ENCODE data around the gene ITPKB.
"Not testable (repeated sequence)": the region's sequence is repeated elsewhere in the genome, so short reads cannot be mapped to it uniquely, and the experiment has no call there.

Gene ITPKB

GRCh38 chr1:226730071-226730470, 9.0 kb downstream of the ITPKB start:
- no peak for DNase-seq

GRCh38 chr1:226728448-226728847, 10.6 kb downstream of the ITPKB start:
- DNase-seq: no peak

GRCh38 chr1:226725897-226726267, 13.2 kb downstream of the ITPKB start:
- no peak for DNase-seq

DNA sequence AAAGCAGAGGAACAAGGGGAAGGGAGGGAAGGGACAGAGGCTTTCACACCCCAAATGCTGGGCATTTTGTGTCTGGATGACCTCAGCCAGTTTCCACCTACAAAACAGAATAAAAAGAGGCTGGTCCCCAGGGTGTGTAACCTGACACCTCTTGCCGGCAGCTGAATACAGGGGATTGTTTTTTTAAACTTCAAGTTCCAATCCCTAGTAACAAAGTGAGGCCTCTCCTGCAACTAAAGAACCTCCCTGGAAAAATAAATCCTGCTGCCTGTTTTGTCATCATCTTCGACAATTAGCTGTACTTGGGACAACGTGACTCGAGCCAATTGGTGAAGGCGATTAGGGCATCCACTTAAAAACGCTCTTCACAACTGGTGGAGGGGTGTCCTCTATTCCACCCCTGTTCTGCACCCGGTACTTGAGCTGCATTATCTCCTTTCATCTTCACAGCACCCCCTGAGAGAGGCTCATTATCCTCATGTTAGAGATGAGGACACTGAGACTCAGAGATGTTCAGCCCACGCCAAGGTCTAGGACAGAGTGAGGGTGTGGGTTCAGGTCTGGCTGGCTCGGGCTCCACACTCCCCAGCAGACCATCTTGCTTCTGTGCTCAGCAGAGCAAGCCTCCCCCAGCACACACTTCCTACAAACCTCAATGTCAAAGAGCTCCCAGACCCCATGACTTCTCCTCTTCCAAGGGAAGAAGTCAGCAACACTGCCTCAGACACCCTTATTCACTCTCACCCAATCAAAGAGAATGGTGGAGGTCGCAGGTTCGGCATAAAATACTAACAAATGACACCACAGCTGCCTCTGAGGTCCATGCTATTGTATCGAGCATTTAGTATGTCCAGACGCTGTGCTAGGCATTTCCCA, 15.2 kb downstream of the ITPKB start:
- DNase-seq: no peak

DNA sequence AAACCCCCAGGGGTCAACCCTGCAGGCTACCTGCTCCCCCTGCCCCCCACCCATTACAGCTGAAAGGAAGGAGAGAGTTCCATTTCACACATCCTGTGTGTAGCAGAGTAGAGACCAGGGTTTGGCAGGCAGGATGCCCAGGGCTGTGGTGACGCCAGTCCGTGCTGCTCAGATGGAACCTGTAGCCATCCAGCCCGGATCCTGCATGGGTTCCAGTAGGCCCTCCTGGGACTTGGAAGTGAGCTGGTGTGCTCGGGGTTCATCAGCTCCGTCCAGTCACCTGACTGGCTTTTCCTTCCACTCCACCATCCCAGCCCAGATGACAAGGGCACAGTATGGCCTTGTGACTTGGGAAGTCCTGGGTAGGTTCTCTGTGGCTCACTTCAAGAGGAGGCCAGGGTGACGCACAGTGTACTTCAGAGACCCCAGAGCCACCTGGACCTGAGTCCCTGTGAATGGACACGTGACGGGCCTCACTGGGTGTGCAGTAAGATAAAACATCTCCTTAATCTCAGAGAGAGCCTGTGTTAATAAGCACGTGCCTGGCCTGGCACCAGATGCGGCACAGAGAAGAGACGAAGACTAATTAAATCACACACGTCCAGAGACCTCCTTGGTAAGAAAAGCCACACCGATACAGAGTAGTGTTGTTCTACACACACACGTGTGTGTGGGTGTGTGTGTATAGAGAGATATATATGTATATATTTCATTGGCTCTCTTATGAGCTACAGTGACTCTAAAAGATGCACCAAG, 16.0 kb downstream of the ITPKB start:
- DNase-seq: no peak

DNA sequence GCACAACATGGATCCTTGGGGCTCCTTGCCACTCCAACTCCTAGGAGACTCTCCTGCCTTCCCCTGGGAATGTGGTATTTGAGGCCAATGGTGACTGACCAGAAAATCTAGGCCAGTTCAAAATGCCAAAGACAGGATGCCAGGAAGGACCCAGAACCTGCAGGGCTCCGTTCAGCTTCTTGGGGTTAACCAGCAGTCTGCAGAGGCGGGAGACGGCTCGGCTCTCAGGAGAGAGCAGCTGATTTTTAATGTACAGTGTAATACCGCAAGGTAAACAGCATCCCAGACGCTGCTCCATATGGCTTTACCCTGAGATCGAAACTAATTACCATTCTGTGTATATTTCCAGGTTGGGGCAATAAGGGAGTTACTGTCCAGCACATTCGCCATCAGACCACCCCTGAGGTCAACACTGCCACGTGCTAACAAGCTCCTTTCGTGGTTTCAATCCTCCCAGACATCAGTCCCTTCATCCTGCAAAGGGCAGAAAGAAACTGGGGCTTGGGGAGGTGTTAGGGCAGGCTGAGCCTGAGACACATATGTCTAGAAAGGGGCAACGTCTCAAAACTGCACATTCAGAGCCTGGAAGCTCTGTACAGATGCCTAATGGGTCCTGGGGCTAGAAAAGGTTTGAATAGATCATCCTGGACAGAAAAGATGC, 16.7 kb downstream of the ITPKB start:
- DNase-seq: no peak

- DNase-seq: not testable (repeated sequence)
Measured at GRCh38 chr1:226720574-226720973, 18.5 kb downstream of the ITPKB start.

DNA sequence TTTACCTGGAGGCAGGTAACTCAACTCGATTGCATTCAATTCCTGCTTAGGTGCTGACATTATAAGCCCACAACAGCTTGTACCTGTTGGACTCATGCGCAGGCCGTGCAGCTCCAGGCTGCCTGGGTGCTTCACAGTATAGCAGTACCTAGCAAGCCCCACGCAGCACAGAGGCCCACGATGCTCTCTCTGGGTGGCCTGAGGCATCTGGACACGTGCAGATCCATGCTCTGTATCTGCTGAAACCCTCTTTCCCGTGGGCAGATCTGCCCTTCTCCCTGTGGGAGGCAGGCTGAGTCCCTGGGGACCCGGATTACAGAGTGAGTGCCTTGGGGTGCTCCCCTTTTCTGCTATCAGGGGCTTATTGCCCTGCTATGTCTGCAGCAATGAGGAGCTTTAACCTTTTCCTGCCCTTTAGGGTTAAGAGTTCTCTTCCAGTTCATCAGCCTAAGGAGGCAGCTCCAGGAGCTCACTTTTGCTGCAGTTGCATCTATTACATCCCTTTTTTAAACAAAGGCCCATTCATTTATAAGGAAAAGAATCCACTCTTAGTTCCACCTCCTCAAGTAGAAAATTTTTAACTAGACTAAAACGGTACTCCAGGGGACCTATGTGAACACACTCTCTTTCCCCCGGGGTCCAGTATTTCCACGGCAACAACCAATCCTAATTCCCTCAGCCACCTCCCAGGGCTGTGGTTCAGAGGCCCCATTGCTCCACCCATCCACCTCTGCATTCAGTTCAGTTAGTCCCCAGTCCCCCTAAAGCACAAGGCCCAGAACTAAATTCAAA, 19.3 kb downstream of the ITPKB start:
- no peak for DNase-seq

DNA sequence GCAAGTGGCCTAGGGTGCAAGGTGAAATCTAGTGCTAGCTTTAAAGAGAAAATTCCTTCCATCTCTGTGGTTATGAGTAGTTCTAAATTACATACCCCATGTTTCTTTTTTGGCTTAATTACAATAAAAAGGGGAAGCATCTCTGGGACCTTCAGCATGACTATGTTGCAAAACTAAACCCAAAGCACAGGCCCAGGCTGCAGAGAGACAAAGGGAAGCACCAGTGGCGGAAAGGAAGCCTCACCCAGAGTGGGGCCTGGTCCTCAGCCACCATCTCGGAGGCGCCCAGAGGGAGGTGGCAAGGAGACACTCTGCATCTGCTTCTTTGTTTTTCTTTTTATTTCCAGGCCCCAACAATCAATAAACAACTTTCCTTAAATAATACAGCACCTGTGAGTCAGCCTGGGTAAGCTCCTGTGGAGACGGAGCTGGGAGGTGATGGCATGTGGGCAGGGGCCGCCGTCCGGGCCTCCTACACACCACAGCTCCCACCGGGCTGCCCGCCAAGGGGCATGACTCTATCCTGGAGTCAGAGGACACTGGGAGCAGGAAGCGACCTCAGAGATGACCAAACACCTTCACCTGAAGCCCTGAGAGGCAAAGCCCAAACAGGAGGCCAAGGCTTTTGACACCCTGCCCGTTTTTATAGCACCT, 21.7 kb downstream of the ITPKB start:
- DNase-seq: no peak

DNA sequence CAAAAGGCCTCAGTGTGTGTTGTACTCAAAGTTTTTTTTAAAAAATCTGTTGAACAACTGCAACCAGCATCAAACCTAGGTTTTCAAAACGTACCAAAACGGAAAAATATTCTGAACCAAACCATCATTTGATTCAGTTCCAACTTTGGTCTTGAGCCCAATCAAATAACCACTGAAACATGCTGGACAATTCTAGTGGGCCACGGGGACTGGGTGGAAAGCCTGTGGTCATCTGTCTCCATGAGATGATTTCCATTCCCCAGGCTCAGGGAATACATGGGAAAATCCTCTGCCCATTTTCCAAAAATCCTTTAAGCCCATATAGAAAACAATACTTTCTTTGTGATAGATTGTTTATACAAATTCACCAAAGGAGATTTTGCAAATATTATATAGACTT, 22.5 kb downstream of the ITPKB start:
- no peak for DNase-seq

GRCh38 chr1:226714148-226714547, 24.9 kb downstream of the ITPKB start:
- DNase-seq: no peak

DNA sequence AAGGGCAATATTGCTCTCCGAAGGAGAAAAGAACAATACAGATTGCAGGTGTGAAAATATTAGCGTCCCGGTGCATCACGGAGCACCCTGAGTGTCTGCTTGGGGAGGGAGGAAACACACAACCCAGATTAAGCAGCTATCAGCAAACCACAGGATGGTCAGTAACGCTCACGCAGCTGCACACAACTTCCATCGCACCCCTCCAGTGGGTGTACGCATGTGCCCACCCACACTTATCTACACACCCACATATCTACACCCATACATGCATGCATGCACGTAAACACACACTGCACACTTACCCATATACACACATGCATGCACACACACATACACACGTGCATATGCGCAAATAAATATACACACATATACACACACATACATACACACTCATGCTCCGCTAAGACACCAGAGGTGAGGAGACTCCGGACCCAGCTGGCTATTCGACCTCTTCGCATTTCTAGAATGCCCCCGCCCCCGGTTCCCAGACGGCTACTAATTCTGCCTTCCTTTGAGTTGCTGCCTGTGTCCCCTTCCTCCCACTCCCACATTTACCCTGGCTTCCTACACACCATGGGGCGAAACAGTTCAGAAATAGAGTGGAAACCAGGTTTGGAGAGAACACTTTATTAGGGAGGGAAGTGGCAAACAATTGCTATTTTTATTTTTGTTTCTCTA, 26.2 kb downstream of the ITPKB start:
- DNase-seq: no peak

DNA sequence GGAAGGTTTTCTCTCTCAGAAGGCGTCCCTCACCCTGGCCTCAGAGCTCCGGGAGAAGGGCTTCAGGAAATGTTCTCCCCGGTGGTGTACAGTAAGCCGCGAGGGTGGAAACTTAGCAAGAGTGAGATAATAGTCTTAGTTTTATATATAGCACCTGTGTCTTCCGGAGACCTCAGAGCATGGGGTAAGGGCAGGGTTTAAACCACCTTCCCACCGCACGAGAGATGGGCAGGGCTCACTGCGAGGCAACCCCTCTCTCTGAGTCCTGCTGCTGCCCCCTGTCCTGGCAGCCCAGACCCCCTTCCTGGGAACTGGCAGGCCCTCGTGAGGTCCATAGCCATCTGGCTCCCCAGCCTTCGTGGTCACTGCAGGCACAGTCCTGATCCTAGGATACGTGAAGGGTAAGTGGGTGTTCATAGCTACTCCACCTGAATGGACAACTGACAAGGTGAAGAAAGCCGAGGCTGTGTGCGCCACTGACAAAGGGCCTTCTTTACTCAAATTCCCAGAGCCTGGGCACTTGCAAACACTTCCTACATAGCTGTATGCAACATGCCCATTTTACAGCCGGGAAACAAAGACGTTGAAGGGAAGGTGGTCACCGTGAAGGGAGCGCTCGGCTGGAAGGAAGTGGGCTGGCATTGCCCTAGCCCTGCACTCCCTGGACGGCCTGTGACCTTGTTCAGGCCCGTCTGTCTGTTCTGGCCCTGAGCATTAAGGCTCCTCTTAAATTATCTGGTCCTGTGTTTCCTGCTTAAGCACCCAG, 26.9 kb downstream of the ITPKB start:
- DNase-seq: no peak

- no peak for DNase-seq
Measured at GRCh38 chr1:226710501-226710900, 28.6 kb downstream of the ITPKB start.

DNA sequence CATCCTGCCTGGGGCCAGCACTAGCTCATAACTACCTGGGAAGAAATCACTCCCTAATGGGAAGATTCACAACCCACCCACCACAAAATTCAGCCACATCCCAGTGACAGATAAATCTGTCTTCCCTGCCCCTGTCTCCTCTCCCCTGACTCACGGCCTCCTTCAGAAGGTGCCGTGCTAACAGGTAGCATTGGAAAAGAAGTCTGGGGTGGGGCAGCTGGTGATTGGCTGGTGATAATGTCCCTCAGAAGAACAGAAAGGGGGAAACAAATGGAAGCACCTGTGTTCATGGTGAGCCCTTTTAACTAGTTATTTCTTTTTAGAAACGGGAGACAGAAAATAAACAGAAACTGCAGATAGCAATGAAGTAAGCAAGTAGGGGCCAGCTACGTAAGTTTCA, 29.1 kb downstream of the ITPKB start:
- no peak for DNase-seq

GRCh38 chr1:226708967-226709396, 30.1 kb downstream of the ITPKB start:
- DNase-seq: no peak

- DNase-seq: no peak
Measured at GRCh38 chr1:226708342-226708780, 30.7 kb downstream of the ITPKB start.

- no peak for DNase-seq
Measured at GRCh38 chr1:226706684-226707083, 32.4 kb downstream of the ITPKB start.

DNA sequence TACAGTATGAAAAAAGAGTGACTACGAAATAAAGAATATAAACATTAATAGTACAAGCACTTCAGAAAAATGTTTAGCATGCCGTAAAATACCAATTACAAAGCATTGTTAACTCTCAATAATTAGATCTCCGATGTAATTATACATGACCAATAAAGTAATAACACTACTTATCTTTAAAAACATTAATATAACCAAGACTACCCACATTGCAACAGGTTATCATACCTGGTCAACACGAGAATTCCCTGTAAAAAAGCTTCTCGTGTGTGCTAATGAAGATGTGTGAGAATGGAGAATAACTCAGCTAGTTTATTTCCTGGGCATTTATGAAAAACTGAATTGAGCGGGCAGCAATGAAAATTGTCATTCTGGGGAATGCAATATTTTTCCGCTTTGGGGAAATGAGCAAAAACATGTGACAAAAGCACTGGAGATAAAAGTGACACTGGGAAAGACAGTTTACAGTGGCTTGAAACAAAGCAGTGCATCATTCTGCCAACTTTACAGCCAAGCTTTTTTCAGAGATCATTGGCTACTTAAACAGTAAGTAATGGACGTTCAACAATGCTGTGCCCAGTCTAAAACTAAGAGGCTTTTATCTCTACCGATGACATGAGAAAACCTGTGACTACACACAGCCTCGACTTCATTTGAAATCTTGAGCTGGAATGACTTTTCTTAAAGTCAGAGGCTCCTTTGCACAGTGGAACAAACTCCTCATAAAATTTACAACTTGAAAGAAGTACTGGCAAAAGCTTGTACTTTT, 34.7 kb downstream of the ITPKB start:
- DNase-seq: no peak
